ENCODE results near the gene SETD3. TPM values are rescaled to one million over a fixed set of nuclear protein-coding genes. Genes with fewer than 3 reads are reported as not detected.

The SETD3 gene
- total and polyA plus RNA-seq, 2 experiments from 2014 or later, result 60.1 to 67.5 TPM

GRCh38 chr14:99383472-99384449 lies 96.9 kb downstream of the SETD3 start:
- H3K36me3 ChIP-seq, result no peaks in the 10 kb centered on the region
- H3K9me3 ChIP-seq (ENCODE audit: low read depth), result no peaks in the 10 kb centered on the region
- H3K4me1 ChIP-seq (ENCODE audit: low read depth), result no peaks in the 10 kb centered on the region
- H3K27me3 ChIP-seq, result no peaks in the 10 kb centered on the region
- no peak overlapping the region for H3K27ac ChIP-seq
- no peak for TF ChIP-seq CTCF (IDR thresholded peaks at IDR 0.05; ENCODE audit: low read depth, low read length)
- DNase-seq (ENCODE audit: low read depth in 1 of 2, low spot score in 1 of 2), result no peak
- H3K4me3 ChIP-seq, result no peak overlapping the region

GRCh38 chr14:99382781-99383471 lies 97.7 kb downstream of the SETD3 start:
- Histone ChIP-seq H3K27me3 (no peaks in the 10 kb centered on the region), H3K4me3 (no peak overlapping the region), H3K4me1 (ENCODE audit: low read depth) (no peaks in the 10 kb centered on the region), H3K36me3 (no peaks in the 10 kb centered on the region), H3K27ac (no peak overlapping the region), H3K9me3 (ENCODE audit: low read depth) (no peaks in the 10 kb centered on the region)
- DNase-seq (ENCODE audit: low read depth in 1 of 2, low spot score in 1 of 2), result no peak
- TF ChIP-seq CTCF (IDR thresholded peaks at IDR 0.05; ENCODE audit: low read depth, low read length), result no peak

- Histone ChIP-seq H3K9me3 (ENCODE audit: low read depth) (no peaks in the 10 kb centered on the region), H3K27ac (no peak overlapping the region), H3K4me1 (ENCODE audit: low read depth) (no peaks in the 10 kb centered on the region), H3K27me3 (no peaks in the 10 kb centered on the region), H3K36me3 (no peaks in the 10 kb centered on the region), H3K4me3 (no peak overlapping the region)
- no peak for TF ChIP-seq CTCF (IDR thresholded peaks at IDR 0.05; ENCODE audit: low read depth, low read length)
- no peak for DNase-seq (ENCODE audit: low read depth in 1 of 2, low spot score in 1 of 2)
Measured at GRCh38 chr14:99382071-99382470, 98.6 kb downstream of the SETD3 start.

GRCh38 chr14:99381688-99382060 lies 99.0 kb downstream of the SETD3 start:
- DNase-seq (ENCODE audit: low read depth in 1 of 2, low spot score in 1 of 2), result no peak
- no peaks in the 10 kb centered on the region for H3K27me3 ChIP-seq
- no peaks in the 10 kb centered on the region for H3K4me1 ChIP-seq (ENCODE audit: low read depth)
- TF ChIP-seq CTCF (IDR thresholded peaks at IDR 0.05; ENCODE audit: low read depth, low read length), result no peak
- H3K36me3 ChIP-seq, result no peaks in the 10 kb centered on the region
- no peak overlapping the region for H3K27ac ChIP-seq
- no peaks in the 10 kb centered on the region for H3K9me3 ChIP-seq (ENCODE audit: low read depth)
- no peak overlapping the region for H3K4me3 ChIP-seq

- DNase-seq (ENCODE audit: low read depth in 1 of 2, low spot score in 1 of 2), result no peak
- no peak overlapping the region for H3K4me3 ChIP-seq
- no peaks in the 10 kb centered on the region for H3K27me3 ChIP-seq
- H3K4me1 ChIP-seq (ENCODE audit: low read depth), result no peaks in the 10 kb centered on the region
- no peaks in the 10 kb centered on the region for H3K9me3 ChIP-seq (ENCODE audit: low read depth)
- H3K27ac ChIP-seq, result no peak overlapping the region
- TF ChIP-seq CTCF (IDR thresholded peaks at IDR 0.05; ENCODE audit: low read depth, low read length), result no peak
- no peaks in the 10 kb centered on the region for H3K36me3 ChIP-seq
Measured at GRCh38 chr14:99380991-99381687, 99.5 kb downstream of the SETD3 start.

Measured in cardiac muscle cell (in vitro differentiated cells and primary cell).